ENCODE measurements around the gene MT2A. TPM values are rescaled to one million over a fixed set of nuclear protein-coding genes. Genes with fewer than 3 reads are reported as not detected.

The MT2A gene
- total and polyA plus RNA-seq, 8 donors: 71.0 to 495 (median 198) TPM

- DNase-seq: peak in 5 of 6 donors; percentile 72 to 83 (median 73)
- H3K4me3 ChIP-seq: peak within 1 kb of the TSS; percentile 24 to 65 (median 50)
These were observed 23.9 kb downstream of the MT2A start, which contains the start of gene MT1M for GRCh38 chr16:56632156-56632847. Gene MT1M (plus strand): TSS chr16:56632659. CDS start chr16:56632732, 73 bp downstream.

GRCh38 chr16:56632848-56633365 lies 24.5 kb downstream of the MT2A start:
- H3K36me3 ChIP-seq: no peaks in the 10 kb centered on the region
- WGBS, 2 donors: 36 to 47% methylated on average over 6 of the region's 6 CpGs
- TF ChIP-seq, protein P1, sequence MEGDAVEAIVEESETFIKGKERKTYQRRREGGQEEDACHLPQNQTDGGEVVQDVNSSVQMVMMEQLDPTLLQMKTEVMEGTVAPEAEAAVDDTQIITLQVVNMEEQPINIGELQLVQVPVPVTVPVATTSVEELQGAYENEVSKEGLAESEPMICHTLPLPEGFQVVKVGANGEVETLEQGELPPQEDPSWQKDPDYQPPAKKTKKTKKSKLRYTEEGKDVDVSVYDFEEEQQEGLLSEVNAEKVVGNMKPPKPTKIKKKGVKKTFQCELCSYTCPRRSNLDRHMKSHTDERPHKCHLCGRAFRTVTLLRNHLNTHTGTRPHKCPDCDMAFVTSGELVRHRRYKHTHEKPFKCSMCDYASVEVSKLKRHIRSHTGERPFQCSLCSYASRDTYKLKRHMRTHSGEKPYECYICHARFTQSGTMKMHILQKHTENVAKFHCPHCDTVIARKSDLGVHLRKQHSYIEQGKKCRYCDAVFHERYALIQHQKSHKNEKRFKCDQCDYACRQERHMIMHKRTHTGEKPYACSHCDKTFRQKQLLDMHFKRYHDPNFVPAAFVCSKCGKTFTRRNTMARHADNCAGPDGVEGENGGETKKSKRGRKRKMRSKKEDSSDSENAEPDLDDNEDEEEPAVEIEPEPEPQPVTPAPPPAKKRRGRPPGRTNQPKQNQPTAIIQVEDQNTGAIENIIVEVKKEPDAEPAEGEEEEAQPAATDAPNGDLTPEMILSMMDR (IDR thresholded peaks at IDR 0.05): no peak
- no peaks in the 10 kb centered on the region for H3K27me3 ChIP-seq
- intact Hi-C loops (cut with DNase I): no loop called here
- FAIRE-seq (no peak), ATAC-seq (peak; percentile 5 to 33 (median 13)), DNase-seq (no peak)
- H3K27ac ChIP-seq: peak overlapping the region; percentile 64 to 74 (median 68)
- H3K4me3 ChIP-seq: peak overlapping the region; percentile 24 to 65 (median 50)
- peaks cover 0 to 2% (median 0%) of the 10 kb centered on the region in 3 donors for H3K4me1 ChIP-seq
- no peaks in the 10 kb centered on the region for H3K9me3 ChIP-seq

More at GRCh38 chr16:56632156-56632847, 23.9 kb downstream of the MT2A start, which contains the start of gene MT1M:
- Histone ChIP-seq H3K27me3 (no peaks in the 10 kb centered on the region), H3K4me1 (peaks cover 0 to 2% (median 0%) of the 10 kb centered on the region in 3 donors), H3K27ac (peak within 1 kb of the TSS; percentile 64 to 74 (median 68)), H3K9me3 (no peaks in the 10 kb centered on the region), H3K36me3 (no peaks in the 10 kb centered on the region)
- intact Hi-C loops (cut with DNase I): no loop called here
- peak; percentile 79 to 91 (median 88) for ATAC-seq
- FAIRE-seq: no peak
- TF ChIP-seq, protein P1 (IDR thresholded peaks at IDR 0.05): no peak
- WGBS, 2 donors: 2% methylated on average over 55 to 61 of the region's 61 CpGs

- intact Hi-C loops (cut with DNase I): no loop called here
- no peaks in the 10 kb centered on the region for H3K9me3 ChIP-seq
- no peaks in the 10 kb centered on the region for H3K27me3 ChIP-seq
These were observed 25.2 kb downstream of the MT2A start for GRCh38 chr16:56633535-56633934.

GRCh38 chr16:56634715-56635440 lies 26.5 kb downstream of the MT2A start:
- no peak for FAIRE-seq
- Histone ChIP-seq H3K9me3 (no peaks in the 10 kb centered on the region), H3K4me1 (peaks cover 0 to 12% (median 8%) of the 10 kb centered on the region in 3 donors), H3K27ac (no peak overlapping the region), H3K36me3 (no peaks in the 10 kb centered on the region), H3K4me3 (no peak overlapping the region), H3K27me3 (no peaks in the 10 kb centered on the region)
- WGBS, 2 donors: 74 to 75% methylated on average over 47 of the region's 47 CpGs
- DNase-seq: no peak
- TF ChIP-seq, protein P1 (IDR thresholded peaks at IDR 0.05): no peak
- intact Hi-C loops (cut with DNase I): no loop called here
- no peak for ATAC-seq

More at GRCh38 chr16:56633535-56633934, 25.2 kb downstream of the MT2A start:
- Histone ChIP-seq H3K4me1 (peaks cover 0 to 3% (median 1%) of the 10 kb centered on the region in 3 donors), H3K36me3 (no peaks in the 10 kb centered on the region), H3K4me3 (no peak overlapping the region), H3K27ac (no peak overlapping the region)
- TF ChIP-seq, protein P1 (IDR thresholded peaks at IDR 0.05): no peak
- no peak for FAIRE-seq
- no peak for ATAC-seq
- WGBS, 2 donors: 61 to 67% methylated on average over 7 of the region's 7 CpGs
- DNase-seq: no peak
